SU-DHL-6 (cell line): ENCODE results near the gene CNGA4.
"Not testable (repeated sequence)": the region's sequence is repeated elsewhere in the genome, so short reads cannot be mapped to it uniquely, and the experiment has no call there.

Experiments
- EZH2phosphoT487 ChIP-seq: fragments of 200-600 bp; sonication (generic), shearing (Covaris generic); conservative IDR thresholded peaks from 2 replicates; pipeline ENCODE4 v1.6.1; 2018; ENCODE audit warnings: mild to moderate bottlenecking, antibody characterized with exemption, low read length, moderate library complexity, mixed read lengths
- TF ChIP-seq, protein P1 (sequence below): fragments of 200-600 bp; sonication (generic); IDR thresholded peaks from one replicate; pipeline ENCODE4 v1.5.1; 2017; ENCODE audit warnings: antibody characterized with exemption, mild to moderate bottlenecking, low read length, moderate library complexity; ENCODE audit not compliant: insufficient read depth, poor library complexity, severe bottlenecking

DNA sequence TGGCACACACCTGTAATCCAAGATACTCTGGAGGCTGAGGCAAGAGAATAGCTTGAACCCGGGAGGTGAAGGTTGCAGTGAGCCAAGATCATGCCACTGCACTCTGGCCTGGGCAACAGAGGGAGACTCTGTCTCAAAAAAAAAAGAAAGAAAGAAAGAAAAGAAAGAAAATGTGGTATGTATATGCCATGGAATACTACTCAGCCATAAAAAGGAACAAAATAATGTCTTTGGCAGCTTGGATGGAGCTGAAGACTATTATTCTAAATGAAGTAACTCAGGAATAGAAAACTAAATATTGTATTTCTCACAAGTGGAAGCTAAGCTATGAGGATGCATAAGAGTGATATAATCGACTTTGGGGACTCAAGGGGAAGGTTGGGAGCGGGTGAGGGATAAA lies 10.0 kb downstream of the CNGA4 start:
- TF ChIP-seq, protein P1, sequence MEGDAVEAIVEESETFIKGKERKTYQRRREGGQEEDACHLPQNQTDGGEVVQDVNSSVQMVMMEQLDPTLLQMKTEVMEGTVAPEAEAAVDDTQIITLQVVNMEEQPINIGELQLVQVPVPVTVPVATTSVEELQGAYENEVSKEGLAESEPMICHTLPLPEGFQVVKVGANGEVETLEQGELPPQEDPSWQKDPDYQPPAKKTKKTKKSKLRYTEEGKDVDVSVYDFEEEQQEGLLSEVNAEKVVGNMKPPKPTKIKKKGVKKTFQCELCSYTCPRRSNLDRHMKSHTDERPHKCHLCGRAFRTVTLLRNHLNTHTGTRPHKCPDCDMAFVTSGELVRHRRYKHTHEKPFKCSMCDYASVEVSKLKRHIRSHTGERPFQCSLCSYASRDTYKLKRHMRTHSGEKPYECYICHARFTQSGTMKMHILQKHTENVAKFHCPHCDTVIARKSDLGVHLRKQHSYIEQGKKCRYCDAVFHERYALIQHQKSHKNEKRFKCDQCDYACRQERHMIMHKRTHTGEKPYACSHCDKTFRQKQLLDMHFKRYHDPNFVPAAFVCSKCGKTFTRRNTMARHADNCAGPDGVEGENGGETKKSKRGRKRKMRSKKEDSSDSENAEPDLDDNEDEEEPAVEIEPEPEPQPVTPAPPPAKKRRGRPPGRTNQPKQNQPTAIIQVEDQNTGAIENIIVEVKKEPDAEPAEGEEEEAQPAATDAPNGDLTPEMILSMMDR: not testable (repeated sequence)
- not testable (repeated sequence) for TF ChIP-seq EZH2phosphoT487
